ENCODE data around the gene CRELD1. TPM values are rescaled to one million over a fixed set of nuclear protein-coding genes. Genes with fewer than 3 reads are reported as not detected.
A peak's percentile ranks its signal among the peaks of the same experiment; 100 is the strongest.

Gene CRELD1
- total and polyA plus RNA-seq, 9 of the 15 experiments (the other 6 are each of a cell fraction or from before 2014, with no cell fraction given): 3.3 to 25.8 (median 16.5) TPM

- TF ChIP-seq MED1 (CRISPR knock-in tag; IDR thresholded peaks at IDR 0.05; ENCODE audit: borderline replicate concordance) (no peak), YY1 (IDR thresholded peaks at IDR 0.05; ENCODE audit: borderline replicate concordance in 1 of 3, control insufficient read depth in 1 of 3, extremely low read depth in 1 of 3, insufficient read depth in 3 of 3, insufficient read length in 1 of 3, insufficient replicate concordance in 2 of 3, low read depth in 1 of 3, low read length in 2 of 3) (peak; percentile 64 to 95 (median 87)), SUPT5H (IDR thresholded peaks at IDR 0.05) (no peak), KDM2B (CRISPR knock-in tag; IDR thresholded peaks at IDR 0.05) (no peak), TBP (optimal IDR thresholded peaks at IDR 0.05; ENCODE audit: low read depth, low read length) (no peak), ZNF174 (CRISPR knock-in tag; IDR thresholded peaks at IDR 0.05) (no peak), BDP1 (IDR thresholded peaks at IDR 0.05; ENCODE audit: insufficient read depth, insufficient read length) (no peak), ZNF274 (IDR thresholded peaks at IDR 0.05; ENCODE audit: borderline replicate concordance, low read depth, low read length) (no peak), ZKSCAN1 (IDR thresholded peaks at IDR 0.05; ENCODE audit: low read depth, low read length) (peak; percentile 60; the same call in 1 of the 2 replicates), RFX7 (CRISPR knock-in tag; IDR thresholded peaks at IDR 0.05) (no peak), ETV1 (tag; conservative IDR thresholded peaks at IDR 0.05; ENCODE audit: low read depth) (peak; percentile 84), BHLHE40 (IDR thresholded peaks at IDR 0.05; ENCODE audit: low read length) (peak; percentile 72), ZNF583 (CRISPR knock-in tag; IDR thresholded peaks at IDR 0.05) (peak; percentile 82; the same call in 1 of the 2 replicates), E2F4 (CRISPR knock-in tag; IDR thresholded peaks at IDR 0.05; ENCODE audit: low read depth) (no peak), NCOA6 (IDR thresholded peaks at IDR 0.05) (no peak), JUND (IDR thresholded peaks at IDR 0.05; ENCODE audit: borderline replicate concordance, low read depth, low read length) (peak; percentile 40), JUND (tag; IDR thresholded peaks at IDR 0.05; ENCODE audit: borderline replicate concordance, low read depth, low read length) (0 out of 3 replicates have a peak, but pooled peaks have one; percentile 3)
Measured at GRCh38 chr3:9897408-9898372, 35.9 kb upstream of the CRELD1 start (continued).
